GM12801 (cell line): Measurements from ENCODE around the gene MPP7.

Experiments
- TF ChIP-seq, protein P1 (sequence below): IDR thresholded peaks from one replicate; pipeline ENCODE4 v1.5.1; 2011; ENCODE audit warnings: control low read depth; ENCODE audit not compliant: insufficient read length; ENCODE audit errors: extremely low read depth

Gene MPP7

DNA sequence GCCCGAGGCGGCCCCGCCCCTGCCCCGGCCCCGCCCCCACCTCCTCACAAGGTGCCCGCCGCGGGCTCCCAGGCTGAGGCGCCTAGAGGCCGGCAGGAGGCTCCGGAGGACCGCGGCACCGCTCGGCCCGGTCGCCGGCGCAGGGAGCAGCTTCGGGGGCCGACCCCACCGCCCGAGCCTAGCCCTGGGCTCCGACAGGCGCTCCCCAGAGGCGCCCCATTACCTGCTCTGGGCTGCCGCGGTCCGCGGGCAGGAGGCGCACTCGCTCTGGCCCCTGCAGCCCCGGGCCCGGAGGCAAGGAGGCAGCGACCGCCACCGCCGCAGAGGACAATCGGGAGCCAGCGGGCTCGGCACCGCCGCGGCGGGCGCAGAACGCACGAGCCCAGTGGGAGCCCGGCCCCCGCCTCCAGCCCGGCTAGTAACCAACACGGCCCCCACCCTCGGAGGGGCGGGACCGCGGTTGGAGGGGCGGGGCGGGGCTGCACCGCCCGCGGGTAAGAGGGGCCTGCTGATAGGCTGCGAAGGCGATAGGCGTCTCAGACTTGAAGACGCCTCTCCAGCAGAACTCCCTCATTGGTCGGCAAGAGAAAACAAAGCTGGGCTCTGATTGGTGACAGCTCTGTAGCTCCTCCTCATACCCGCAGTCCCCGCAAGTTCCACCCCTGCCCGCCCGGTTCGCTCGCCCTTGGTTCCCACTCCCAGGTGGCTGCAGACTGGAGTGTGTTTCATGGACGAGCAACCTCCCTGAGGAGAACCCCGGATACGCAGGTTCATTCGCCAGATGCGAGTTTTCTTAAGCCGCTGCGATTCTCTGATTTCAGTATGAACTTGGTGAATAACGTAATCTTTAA is at the start of gene MPP7:
Gene MPP7, minus strand, starts transcription at position 427 of the 851 bp plus-strand sequence. CDS start 64,460 bp downstream, outside the sequence.
- TF ChIP-seq, protein P1, sequence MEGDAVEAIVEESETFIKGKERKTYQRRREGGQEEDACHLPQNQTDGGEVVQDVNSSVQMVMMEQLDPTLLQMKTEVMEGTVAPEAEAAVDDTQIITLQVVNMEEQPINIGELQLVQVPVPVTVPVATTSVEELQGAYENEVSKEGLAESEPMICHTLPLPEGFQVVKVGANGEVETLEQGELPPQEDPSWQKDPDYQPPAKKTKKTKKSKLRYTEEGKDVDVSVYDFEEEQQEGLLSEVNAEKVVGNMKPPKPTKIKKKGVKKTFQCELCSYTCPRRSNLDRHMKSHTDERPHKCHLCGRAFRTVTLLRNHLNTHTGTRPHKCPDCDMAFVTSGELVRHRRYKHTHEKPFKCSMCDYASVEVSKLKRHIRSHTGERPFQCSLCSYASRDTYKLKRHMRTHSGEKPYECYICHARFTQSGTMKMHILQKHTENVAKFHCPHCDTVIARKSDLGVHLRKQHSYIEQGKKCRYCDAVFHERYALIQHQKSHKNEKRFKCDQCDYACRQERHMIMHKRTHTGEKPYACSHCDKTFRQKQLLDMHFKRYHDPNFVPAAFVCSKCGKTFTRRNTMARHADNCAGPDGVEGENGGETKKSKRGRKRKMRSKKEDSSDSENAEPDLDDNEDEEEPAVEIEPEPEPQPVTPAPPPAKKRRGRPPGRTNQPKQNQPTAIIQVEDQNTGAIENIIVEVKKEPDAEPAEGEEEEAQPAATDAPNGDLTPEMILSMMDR = no peak

DNA sequence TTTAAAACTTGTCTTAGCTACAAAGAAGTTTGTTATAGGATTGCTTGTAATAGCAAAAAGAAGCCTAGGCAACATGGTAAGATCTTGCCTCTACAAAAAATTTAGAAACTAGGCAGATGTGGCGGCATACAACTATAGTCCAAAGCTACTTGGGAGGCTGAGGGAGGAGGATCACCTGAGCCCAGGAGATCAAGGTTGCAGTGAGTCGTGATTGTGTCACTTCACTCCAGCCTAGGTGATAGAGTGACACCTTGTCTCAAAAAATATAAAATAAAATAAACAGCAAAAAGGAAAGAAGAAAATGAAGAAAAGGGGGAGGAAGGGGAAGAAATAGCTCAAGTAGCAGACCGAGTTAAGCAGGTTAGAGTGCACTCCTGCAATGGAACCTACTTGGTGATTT is 47.0 kb upstream of the MPP7 start:
- TF ChIP-seq, protein P1 = no peak

DNA sequence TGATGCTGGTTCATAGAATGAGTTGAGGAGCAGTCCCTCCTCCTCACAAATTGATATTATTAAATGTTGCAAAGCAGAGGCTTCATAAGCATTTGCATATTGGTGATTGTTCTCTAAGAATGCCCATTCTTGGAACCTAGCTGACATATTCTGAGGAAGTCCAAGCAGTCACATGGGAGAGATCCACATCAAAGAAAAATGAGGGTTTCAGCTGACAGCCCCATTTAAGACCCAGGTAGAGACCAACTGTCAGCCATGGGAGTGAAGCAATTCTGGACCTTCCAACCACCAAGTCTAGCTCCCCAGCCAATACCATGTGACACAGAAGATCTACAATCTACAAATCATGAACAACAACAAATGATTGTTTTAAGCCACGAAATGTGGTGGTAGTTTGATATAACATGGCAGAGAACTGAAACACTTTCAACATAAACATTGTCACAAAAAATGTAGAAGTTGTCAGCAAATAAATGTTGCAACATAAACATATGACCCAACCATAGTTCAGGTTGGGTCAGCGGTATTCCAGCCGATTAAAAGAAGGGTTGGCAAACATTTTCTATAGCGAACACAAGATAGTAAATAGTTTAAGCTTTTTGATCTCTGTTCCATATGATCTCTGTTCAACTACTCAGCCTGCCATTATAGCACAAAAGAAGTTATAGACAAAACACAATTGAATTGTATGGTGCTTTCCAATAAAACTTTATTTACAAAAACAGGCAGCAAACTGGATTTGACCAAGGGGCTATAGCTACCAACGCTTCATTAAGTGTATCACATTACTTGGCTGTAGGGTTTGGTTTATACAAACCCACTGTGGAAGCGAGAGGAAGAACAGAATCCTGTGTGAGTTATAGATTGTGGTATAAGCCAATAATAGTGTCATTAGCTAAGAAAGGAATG is 41.4 kb upstream of the MPP7 start:
- TF ChIP-seq, protein P1 = no peak

DNA sequence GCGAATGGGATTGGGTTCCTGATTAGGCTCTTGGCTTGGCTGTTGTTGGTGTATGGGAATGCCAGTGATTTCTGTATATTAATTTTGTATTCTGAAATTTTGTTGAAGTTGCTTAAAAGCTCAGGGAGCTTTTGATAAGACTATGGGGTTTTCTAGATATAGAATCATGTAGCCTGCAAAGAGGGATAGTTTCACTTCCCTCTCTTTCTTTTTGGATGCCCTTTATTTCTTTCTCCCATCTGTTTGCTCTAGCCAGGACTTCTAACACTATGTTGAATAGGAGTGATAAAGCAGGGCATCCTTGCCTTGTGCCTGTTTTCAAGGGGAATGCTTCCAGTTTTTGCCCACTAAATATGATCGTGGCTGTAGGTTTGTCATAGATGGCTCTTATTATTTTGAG is 40.4 kb upstream of the MPP7 start:
- TF ChIP-seq, protein P1 = no peak

DNA sequence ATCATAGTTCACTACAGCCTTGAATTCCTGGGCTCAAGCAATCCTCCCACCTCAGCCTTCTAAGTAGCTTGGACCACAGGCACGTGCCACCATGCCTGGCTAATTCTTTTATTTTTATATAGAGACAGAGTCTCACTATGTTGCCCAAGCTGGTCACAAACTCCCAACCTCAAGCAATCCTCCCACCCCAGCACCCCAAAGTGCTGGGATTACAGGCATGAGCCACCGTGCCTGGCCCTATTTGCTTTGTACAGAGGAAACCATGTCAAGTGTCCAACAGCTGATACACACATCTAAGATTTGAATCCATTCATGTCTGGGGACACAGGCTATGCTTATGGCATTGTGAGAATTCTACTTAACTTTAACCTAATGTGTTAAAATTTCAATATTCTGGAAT is 29.9 kb upstream of the MPP7 start:
- TF ChIP-seq, protein P1 = no peak

DNA sequence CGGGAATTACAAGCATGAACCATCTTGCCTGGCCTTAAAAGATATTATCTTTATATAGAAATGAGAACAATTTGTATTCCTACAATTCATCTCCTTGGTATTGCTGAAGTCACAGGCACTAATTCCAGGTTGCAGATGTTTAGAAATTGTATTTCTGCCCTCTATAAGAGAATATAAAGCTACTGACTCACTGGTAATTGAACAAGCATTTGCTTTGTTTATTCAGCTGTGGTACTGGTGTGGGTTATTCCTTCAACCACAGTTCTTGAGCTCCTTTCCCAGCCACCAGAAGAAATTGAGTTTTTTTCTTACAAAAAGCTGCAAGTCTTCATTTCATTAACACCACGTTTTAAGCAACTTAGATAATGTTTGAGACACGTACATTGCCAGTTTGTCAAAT is 29.0 kb upstream of the MPP7 start:
- TF ChIP-seq, protein P1 = no peak

DNA sequence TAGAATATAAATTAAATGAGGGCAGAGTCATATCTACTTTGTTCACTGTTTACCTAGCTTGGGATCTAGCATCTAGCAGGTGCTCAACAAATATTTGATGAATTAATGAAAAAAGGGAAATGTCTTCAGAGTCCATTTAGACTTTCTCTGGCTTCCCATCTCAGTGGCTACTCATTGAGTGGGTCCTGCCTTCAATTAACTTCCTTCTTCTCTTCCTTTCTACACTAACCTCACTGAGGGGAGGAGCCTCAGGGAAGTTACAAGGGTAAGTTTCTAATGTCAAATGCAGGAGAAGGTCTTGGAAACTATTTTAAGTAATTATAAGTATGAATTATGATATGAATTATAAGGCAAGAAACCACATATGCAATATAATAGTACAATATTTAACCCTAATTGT is 28.2 kb upstream of the MPP7 start:
- TF ChIP-seq, protein P1 = no peak
